SK-N-SH (cell line): Measurements from ENCODE around the gene SLC25A2. TPM values are rescaled to one million over a fixed set of nuclear protein-coding genes. Genes with fewer than 3 reads are reported as not detected.

Source experiments
- CTCF ChIA-PET: fragments of 300-600, 350-600 bp; formaldehyde crosslinking; extraction: SDS; loops from one replicate; lab custom pipeline; 2021; lab: Yijun Ruan, JAX
- POLR2A ChIA-PET: fragments of 350-600 bp; sonication (Branson Sonifier 250); formaldehyde crosslinking; extraction: SDS; loops from one replicate; lab custom pipeline; 2020; ENCODE audit warnings: antibody characterized with exemption, inconsistent platforms; lab: Yijun Ruan, JAX
- DNase-seq: peaks from one replicate; pipeline ENCODE4 v3.0.0; 2012
- H2AFZ ChIP-seq: fragments of 200-600 bp; sonication (generic); 2 replicates; pipeline ENCODE4 v1.8.1; 2016; ENCODE audit warnings: antibody characterized with exemption, mild to moderate bottlenecking, low read depth
- H3F3A ChIP-seq: fragments of 200-600 bp; sonication (generic); replicated peaks from 2 replicates; pipeline ENCODE3; 2016; ENCODE audit warnings: antibody characterized with exemption, mild to moderate bottlenecking; ENCODE audit not compliant: insufficient read depth
- H3K27ac ChIP-seq, 2 experiments: fragments of 200-500 bp in 1 of 2; fragments of 200-600 bp in 1 of 2; sonication (Bioruptor generic) in 1 of 2; sonication (generic), shearing (Covaris generic) in 1 of 2; 2 replicates each; pipeline versions ENCODE4 v1.5.1 to v1.6.1; 2014 to 2016; ENCODE audit warnings: low read depth in 2 of 2, inconsistent platforms in 1 of 2, low read length in 1 of 2, mild to moderate bottlenecking in 1 of 2, mixed read lengths in 1 of 2
- H3K27me3 ChIP-seq: fragments of 200-600 bp; sonication (generic), shearing (Covaris generic); 2 replicates; pipeline ENCODE4 v1.6.1; 2016; ENCODE audit warnings: mixed run types; ENCODE audit not compliant: insufficient read depth
- H3K36me3 ChIP-seq, 2 experiments: fragments of 200-500 bp in 1 of 2; fragments of 200-600 bp in 1 of 2; sonication (Bioruptor generic) in 1 of 2; sonication (generic) in 1 of 2; replicated peaks in 1 of 2; 2 replicates each; pipeline versions ENCODE3 to v1.5.1; 2014 to 2016; ENCODE audit warnings: low read length in 1 of 2, mild to moderate bottlenecking in 1 of 2; ENCODE audit not compliant: insufficient read depth in 2 of 2, control insufficient read depth in 1 of 2
- H3K4me1 ChIP-seq, 2 experiments: fragments of 200-500 bp in 1 of 2; fragments of 200-600 bp in 1 of 2; sonication (Bioruptor generic) in 1 of 2; sonication (generic), shearing (Covaris generic) in 1 of 2; 2 replicates each; pipeline versions ENCODE4 v1.5.1 to v1.6.1; 2014 to 2016; ENCODE audit warnings: low read depth in 1 of 2, low read length in 1 of 2, mixed run types in 1 of 2; ENCODE audit not compliant: insufficient read depth in 2 of 2, control insufficient read depth in 1 of 2
- H3K4me2 ChIP-seq: fragments of 200-600 bp; sonication (generic), shearing (Covaris generic); 2 replicates; pipeline ENCODE4 v1.6.1; 2017; ENCODE audit warnings: mixed run types
- H3K4me3 ChIP-seq, 2 experiments: fragments of 200-500 bp in 1 of 2; fragments of 200-600 bp in 1 of 2; sonication (Bioruptor generic) in 1 of 2; sonication (generic), shearing (Covaris generic) in 1 of 2; 2 replicates each; pipeline versions ENCODE4 v1.5.1 to v1.8.1; 2014 to 2016; ENCODE audit warnings: low read depth in 2 of 2, inconsistent platforms in 1 of 2, low read length in 1 of 2, mild to moderate bottlenecking in 1 of 2, mixed read lengths in 1 of 2, moderate library complexity in 1 of 2
- H3K79me2 ChIP-seq: fragments of 200-600 bp; sonication (generic); 2 replicates; pipeline ENCODE4 v1.8.1; 2017; ENCODE audit warnings: mild to moderate bottlenecking; ENCODE audit not compliant: insufficient read depth
- H3K9ac ChIP-seq: fragments of 200-600 bp; sonication (generic); 2 replicates; pipeline ENCODE4 v1.6.1; 2017; ENCODE audit warnings: mixed run types
- H3K9me2 ChIP-seq: fragments of 200-600 bp; sonication (generic); 2 replicates; pipeline ENCODE4 v1.6.1; 2017; ENCODE audit warnings: mixed run types
- H3K9me3 ChIP-seq: fragments of 200-600 bp; sonication (generic); 2 replicates; pipeline ENCODE4 v1.6.1; 2017; ENCODE audit warnings: mixed run types, mild to moderate bottlenecking, moderate library complexity
- H4K20me1 ChIP-seq: fragments of 200-600 bp; sonication (generic); 2 replicates; pipeline ENCODE4 v1.6.1; 2017; ENCODE audit warnings: mild to moderate bottlenecking, mixed run types; ENCODE audit not compliant: insufficient read depth
- CHD2 ChIP-seq: fragments of 150-350 bp; IDR thresholded peaks from 2 replicates; pipeline ENCODE4 v1.6.1; 2018; ENCODE audit warnings: low read length; ENCODE audit not compliant: partially characterized antibody
- FOXM1 ChIP-seq: IDR thresholded peaks from 2 replicates; pipeline ENCODE4 v1.4.0; 2012; ENCODE audit warnings: low read depth, mild to moderate bottlenecking
- GATA2 ChIP-seq: sonication (generic); formaldehyde crosslinking; IDR thresholded peaks from 2 replicates; pipeline ENCODE4 v1.5.0; 2020; ENCODE audit warnings: mild to moderate bottlenecking, missing genetic modification reagents
- MEF2A ChIP-seq: IDR thresholded peaks from 2 replicates; pipeline ENCODE4 v1.4.0; 2012; ENCODE audit warnings: low read depth, borderline replicate concordance
- MXI1 ChIP-seq: IDR thresholded peaks from 2 replicates; pipeline ENCODE4 v1.6.1; 2012; ENCODE audit warnings: mild to moderate bottlenecking, low read depth, low read length, improper control_type of control experiment
- NFIC ChIP-seq: IDR thresholded peaks from 2 replicates; pipeline ENCODE4 v1.4.0; 2012; ENCODE audit warnings: borderline replicate concordance
- NRF1 ChIP-seq: IDR thresholded peaks from 2 replicates; pipeline ENCODE4 v1.6.1; 2012; ENCODE audit warnings: low read depth, mild to moderate bottlenecking, low read length
- RAD21 ChIP-seq: IDR thresholded peaks from 2 replicates; pipeline ENCODE4 v1.6.1; 2012; ENCODE audit warnings: mild to moderate bottlenecking, low read length
- RCOR1 ChIP-seq: fragments of 150-350 bp; IDR thresholded peaks from 2 replicates; pipeline ENCODE4 v1.6.1; 2017; ENCODE audit warnings: antibody characterized with exemption, low read length
- RFX5 ChIP-seq: IDR thresholded peaks from 2 replicates; pipeline ENCODE4 v1.6.1; 2012; ENCODE audit warnings: mild to moderate bottlenecking, improper control_type of control experiment, low read length
- SMC3 ChIP-seq: IDR thresholded peaks from 2 replicates; pipeline ENCODE4 v1.6.1; 2012; ENCODE audit warnings: low read depth, low read length, improper control_type of control experiment
- USF2 ChIP-seq: fragments of 150-350 bp; IDR thresholded peaks from 2 replicates; pipeline ENCODE4 v1.6.1; 2017; ENCODE audit warnings: antibody characterized with exemption, low read length, low read depth, borderline replicate concordance
- WGBS: methylation state at CpG from one replicate; pipeline ENCODE4 v1.1.6; 2017; ENCODE audit warnings: low lambda C conversion rate; 5-methylcytosine and 5-hydroxymethylcytosine counted together
- polyA plus RNA-seq, 3 experiments: library from polyadenylated mRNA; depleted of rRNA; stranded (reverse); fragments of >200 nt; gene quantifications; 2 replicates each; pipeline ENCODE4 v1.2.3, GENCODE V29; 2012
- TF ChIP-seq, protein P1 (sequence below): IDR thresholded peaks from 2 replicates; pipeline ENCODE4 v1.4.0; 2012; ENCODE audit warnings: low read depth, borderline replicate concordance
- TF ChIP-seq, protein P2 (sequence below): fragments of 150-350 bp; IDR thresholded peaks from 2 replicates; pipeline ENCODE4 v1.6.1; 2016; ENCODE audit warnings: mild to moderate bottlenecking, low read depth, low read length

Gene SLC25A2
- polyA plus RNA-seq, 1 of the 3 experiments (the other 2 are of a cell fraction): not detected

GRCh38 chr5:141320225-141321169 is 16.6 kb upstream of the SLC25A2 start, which contains the start of gene TAF7 (continued):
- TF ChIP-seq RCOR1 (no peak), SMC3 (peak; percentile 27; the same call in 1 of the 2 replicates), CHD2 (peak; percentile 98), MEF2A (no peak), MXI1 (0 out of 2 replicates have a peak, but pooled peaks have one; percentile 2), NFIC (no peak), RFX5 (no peak), FOXM1 (no peak), RAD21 (peak; percentile 60), GATA2 (no peak)
- TF ChIP-seq, protein P1, sequence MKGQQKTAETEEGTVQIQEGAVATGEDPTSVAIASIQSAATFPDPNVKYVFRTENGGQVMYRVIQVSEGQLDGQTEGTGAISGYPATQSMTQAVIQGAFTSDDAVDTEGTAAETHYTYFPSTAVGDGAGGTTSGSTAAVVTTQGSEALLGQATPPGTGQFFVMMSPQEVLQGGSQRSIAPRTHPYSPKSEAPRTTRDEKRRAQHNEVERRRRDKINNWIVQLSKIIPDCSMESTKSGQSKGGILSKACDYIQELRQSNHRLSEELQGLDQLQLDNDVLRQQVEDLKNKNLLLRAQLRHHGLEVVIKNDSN: no peak
- TF ChIP-seq, protein P2, sequence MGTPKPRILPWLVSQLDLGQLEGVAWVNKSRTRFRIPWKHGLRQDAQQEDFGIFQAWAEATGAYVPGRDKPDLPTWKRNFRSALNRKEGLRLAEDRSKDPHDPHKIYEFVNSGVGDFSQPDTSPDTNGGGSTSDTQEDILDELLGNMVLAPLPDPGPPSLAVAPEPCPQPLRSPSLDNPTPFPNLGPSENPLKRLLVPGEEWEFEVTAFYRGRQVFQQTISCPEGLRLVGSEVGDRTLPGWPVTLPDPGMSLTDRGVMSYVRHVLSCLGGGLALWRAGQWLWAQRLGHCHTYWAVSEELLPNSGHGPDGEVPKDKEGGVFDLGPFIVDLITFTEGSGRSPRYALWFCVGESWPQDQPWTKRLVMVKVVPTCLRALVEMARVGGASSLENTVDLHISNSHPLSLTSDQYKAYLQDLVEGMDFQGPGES: no peak
- TF ChIP-seq, all 33 proteins: peak for 16

- Histone ChIP-seq H3K27ac (peak overlapping the region in 1 of 2 experiments; percentile 96; a peak in 1 of 4 replicates), H3K4me2 (peak overlapping the region; percentile 58; the same call in 1 of the 2 replicates), H3K4me3 (peak overlapping the region; percentile 80 to 92), H3K9me3 (peaks cover 36% of the 10 kb centered on the region), H3K4me1 (no peaks in the 10 kb centered on the region; a peak in 1 of 4 replicates), H4K20me1 (0 out of 2 replicates have a peak, but pooled peaks cover 3% of the 10 kb centered on the region), H3F3A (peaks cover 17% of the 10 kb centered on the region)
- no peak for TF ChIP-seq NRF1
- TF ChIP-seq USF2: no peak
- TF ChIP-seq, all 33 proteins: peak for 0
- Histone ChIP-seq H3K9me2 (no peaks in the 10 kb centered on the region), H3K27me3 (no peaks in the 10 kb centered on the region), H3K79me2 (peaks cover 53% of the 10 kb centered on the region), H3K9ac (peak overlapping the region; percentile 89; the same call in 1 of the 2 replicates), H3K36me3 (peaks cover 24 to 50% of the 10 kb centered on the region in 2 experiments), H2AFZ (no peak overlapping the region)
- ChIA-PET CTCF (interaction anchor here (0.7 to 5.4 kb wide), 37 partner anchors 10 to 762 kb away, joined by 3 to 36 read pairs (median 4); partner anchors contain the start of genes PCDHB14, PCDHB15, PCDHB6 and PCDHGA1), POLR2A (interaction anchor here (1.2 to 1.8 kb wide), 4 partner anchors 137 to 244 kb away, joined by 4 to 16 read pairs (median 7); partner anchors contain the start of gene PCDHB16)
- 60% methylated on average over 5 of the region's 5 CpGs for WGBS
- DNase-seq: no peak
Observed at GRCh38 chr5:141319699-141320098, 15.8 kb upstream of the SLC25A2 start.
